ENCODE results near the gene BICRAL. TPM values are rescaled to one million over a fixed set of nuclear protein-coding genes. Genes with fewer than 3 reads are reported as not detected.

BICRAL gene
- total RNA-seq, 4 donors from 2014 or later = 14.7 to 34.8 (median 21.5) TPM

DNA sequence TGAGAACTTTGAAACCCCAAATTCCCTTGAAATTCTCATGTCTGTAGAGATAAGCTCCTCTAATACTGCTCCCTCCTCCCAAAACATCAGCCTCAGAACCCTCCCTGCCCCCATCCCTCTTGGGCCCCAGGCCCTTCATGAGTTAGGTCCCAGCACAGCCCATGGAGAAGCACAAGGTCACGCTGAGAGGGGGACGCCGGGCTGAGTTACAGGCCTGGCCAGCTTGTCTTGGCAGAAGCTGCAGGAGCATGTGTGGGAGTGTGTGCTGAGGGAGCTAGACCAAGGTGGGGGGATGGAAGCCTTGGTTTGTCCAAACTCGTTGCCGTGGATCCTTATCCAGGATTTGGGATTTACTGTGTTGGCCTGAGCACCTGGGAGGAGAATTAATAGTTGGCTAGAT lies 125.5 kb downstream of the BICRAL start:
- no peak for DNase-seq
- Histone ChIP-seq H3K36me3 (no peaks in the 10 kb centered on the region), H3K27me3 (peaks cover 12% of the 10 kb centered on the region), H3K4me1 (peaks cover 0 to 8% (median 4%) of the 10 kb centered on the region in 4 donors), H3K4me3 (no peak overlapping the region), H3K9me3 (no peaks in the 10 kb centered on the region), H3K27ac (no peak overlapping the region)
- 58 to 71% methylated on average over 4 to 5 of the region's 5 CpGs for WGBS, 2 donors (ENCODE audit: low coverage in 1 of 2)
- TF ChIP-seq, protein P1, sequence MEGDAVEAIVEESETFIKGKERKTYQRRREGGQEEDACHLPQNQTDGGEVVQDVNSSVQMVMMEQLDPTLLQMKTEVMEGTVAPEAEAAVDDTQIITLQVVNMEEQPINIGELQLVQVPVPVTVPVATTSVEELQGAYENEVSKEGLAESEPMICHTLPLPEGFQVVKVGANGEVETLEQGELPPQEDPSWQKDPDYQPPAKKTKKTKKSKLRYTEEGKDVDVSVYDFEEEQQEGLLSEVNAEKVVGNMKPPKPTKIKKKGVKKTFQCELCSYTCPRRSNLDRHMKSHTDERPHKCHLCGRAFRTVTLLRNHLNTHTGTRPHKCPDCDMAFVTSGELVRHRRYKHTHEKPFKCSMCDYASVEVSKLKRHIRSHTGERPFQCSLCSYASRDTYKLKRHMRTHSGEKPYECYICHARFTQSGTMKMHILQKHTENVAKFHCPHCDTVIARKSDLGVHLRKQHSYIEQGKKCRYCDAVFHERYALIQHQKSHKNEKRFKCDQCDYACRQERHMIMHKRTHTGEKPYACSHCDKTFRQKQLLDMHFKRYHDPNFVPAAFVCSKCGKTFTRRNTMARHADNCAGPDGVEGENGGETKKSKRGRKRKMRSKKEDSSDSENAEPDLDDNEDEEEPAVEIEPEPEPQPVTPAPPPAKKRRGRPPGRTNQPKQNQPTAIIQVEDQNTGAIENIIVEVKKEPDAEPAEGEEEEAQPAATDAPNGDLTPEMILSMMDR (IDR thresholded peaks at IDR 0.05) = no peak
- TF ChIP-seq POLR2A (IDR thresholded peaks at IDR 0.05) = no peak
- TF ChIP-seq EP300 (IDR thresholded peaks at IDR 0.05; ENCODE audit: low read depth) = no peak
- no peak for TF ChIP-seq POLR2AphosphoS5 (IDR thresholded peaks at IDR 0.05)
- in situ Hi-C loops (cut with MboI; ENCODE audit: low pct_ligation_motif_present in 1 of 4, low pct_unique_long_range_greater_than_20kb in 1 of 4, low sequenced_read_pairs in 3 of 4) = loop anchor here (5.0 to 10.0 kb wide), 2 partner anchors 235 to 237 kb away; no protein-coding TSS in a partner anchor
- intact Hi-C loops (cut with DNase I; ENCODE audit: low total_unique reads) = no loop called here

DNA sequence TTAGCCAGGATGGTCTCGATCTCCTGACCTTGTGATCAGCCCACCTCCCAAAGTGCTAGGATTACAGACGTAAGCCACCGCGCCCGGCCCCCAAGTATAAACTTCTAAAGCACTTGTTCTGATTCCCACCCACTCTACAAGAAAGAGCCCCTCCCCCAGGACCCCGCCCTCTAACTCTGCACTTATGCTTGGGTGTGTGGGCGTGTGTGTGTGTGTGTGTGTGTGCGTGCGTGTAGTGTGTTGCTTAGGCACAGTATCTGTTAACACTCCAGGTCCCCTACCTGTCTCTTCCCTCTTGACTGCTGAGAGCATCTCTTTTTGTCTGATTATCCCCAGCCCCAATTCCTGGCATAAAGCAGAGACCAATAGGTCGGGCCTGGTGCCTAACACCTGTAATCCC lies 128.0 kb downstream of the BICRAL start:
- WGBS, 2 donors (ENCODE audit: low coverage in 1 of 2) = 89 to 92% methylated on average over 5 to 10 of the region's 10 CpGs
- Histone ChIP-seq H3K27me3 (peaks cover 19% of the 10 kb centered on the region), H3K27ac (no peak overlapping the region), H3K4me3 (no peak overlapping the region), H3K36me3 (no peaks in the 10 kb centered on the region), H3K9me3 (no peaks in the 10 kb centered on the region), H3K4me1 (peaks cover 0 to 8% (median 4%) of the 10 kb centered on the region in 4 donors)
- TF ChIP-seq EP300 (IDR thresholded peaks at IDR 0.05; ENCODE audit: low read depth) (no peak), POLR2A (IDR thresholded peaks at IDR 0.05) (no peak), POLR2AphosphoS5 (IDR thresholded peaks at IDR 0.05) (no peak)
- TF ChIP-seq, protein P1 (IDR thresholded peaks at IDR 0.05) = no peak
- DNase-seq = no peak
- intact Hi-C loops (cut with DNase I; ENCODE audit: low total_unique reads) = no loop called here
- in situ Hi-C loops (cut with MboI; ENCODE audit: low pct_ligation_motif_present in 1 of 4, low pct_unique_long_range_greater_than_20kb in 1 of 4, low sequenced_read_pairs in 3 of 4) = loop anchor here (5.0 to 10.0 kb wide), 2 partner anchors 232 to 235 kb away; no protein-coding TSS in a partner anchor

DNA sequence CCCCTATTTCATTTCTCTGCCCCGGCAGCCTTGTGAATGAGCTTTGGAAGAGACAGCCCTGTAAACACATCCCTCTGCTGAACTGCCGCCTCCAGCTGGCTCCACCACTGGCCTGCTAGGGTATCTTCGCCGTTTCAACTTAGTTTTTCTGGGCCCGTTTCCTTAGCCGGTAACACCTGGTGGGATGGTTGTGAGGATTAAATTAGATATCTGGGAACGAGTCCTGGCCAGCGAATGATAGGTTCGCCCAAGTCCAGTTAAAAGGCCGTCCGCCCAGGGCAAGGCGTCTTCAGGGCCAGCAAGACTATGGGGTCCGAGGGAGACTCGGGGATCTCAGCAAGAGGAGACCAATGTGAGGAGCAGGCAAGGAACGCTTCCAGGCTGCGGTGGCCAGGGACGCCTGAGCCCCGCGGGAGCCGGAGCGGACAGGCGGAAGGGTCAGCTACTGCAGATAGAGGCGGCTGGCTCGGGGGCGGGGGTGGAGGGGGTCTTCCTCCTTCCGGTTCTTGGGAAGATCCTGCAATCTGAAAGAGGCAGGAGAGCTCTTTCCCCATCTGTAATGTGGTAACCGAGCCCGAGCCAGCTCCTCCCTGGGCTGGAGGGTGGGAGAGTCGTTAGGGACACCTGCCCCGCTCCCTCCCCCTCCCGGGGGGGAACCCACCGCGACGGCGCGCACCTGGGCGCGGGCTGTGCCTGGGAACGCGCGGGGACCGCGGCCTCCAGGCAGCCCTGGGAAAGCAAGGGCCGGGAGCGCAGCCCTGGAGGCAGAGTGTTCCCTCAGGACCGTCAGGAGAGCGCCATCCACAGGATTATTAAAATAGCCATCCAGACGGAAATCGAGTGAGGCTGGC lies 129.5 kb downstream of the BICRAL start:
- intact Hi-C loops (cut with DNase I; ENCODE audit: low total_unique reads) = no loop called here
- Histone ChIP-seq H3K27me3 (peaks cover 19% of the 10 kb centered on the region), H3K4me3 (peak overlapping the region in 2 of 4 donors; percentile 14 to 39), H3K4me1 (peaks cover 0 to 8% (median 4%) of the 10 kb centered on the region in 4 donors), H3K36me3 (no peaks in the 10 kb centered on the region), H3K27ac (no peak overlapping the region), H3K9me3 (no peaks in the 10 kb centered on the region)
- no peak for DNase-seq
- 29% methylated on average over 44 of the region's 49 CpGs; no CpG with 5 or more reads in 1 of the 2 donors for WGBS, 2 donors (ENCODE audit: low coverage in 1 of 2)
- in situ Hi-C loops (cut with MboI; ENCODE audit: low pct_ligation_motif_present in 1 of 4, low pct_unique_long_range_greater_than_20kb in 1 of 4, low sequenced_read_pairs in 3 of 4) = no loop called here
- no peak for TF ChIP-seq POLR2A (IDR thresholded peaks at IDR 0.05)

DNA sequence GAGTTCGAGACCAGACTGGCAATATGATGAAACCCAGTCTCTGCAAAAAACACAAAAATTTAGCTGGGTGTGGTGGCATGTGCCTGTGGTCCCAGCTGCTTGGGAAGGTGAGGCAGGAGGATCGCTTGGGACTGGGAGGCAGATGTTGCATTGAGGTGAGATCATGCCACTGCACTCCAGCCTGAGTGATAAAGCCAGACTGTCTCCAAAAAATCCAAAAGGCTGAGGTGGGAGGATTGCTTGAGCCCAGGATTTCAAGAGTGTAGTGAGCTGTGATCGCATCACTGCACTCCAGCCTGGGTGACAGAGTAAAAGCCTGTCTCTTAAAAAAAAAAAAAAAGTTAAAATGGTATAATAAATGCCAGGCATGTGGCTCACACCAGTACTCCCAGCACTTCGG lies 132.7 kb downstream of the BICRAL start:
- Histone ChIP-seq H3K9me3 (no peaks in the 10 kb centered on the region), H3K4me1 (peaks cover 0 to 8% (median 4%) of the 10 kb centered on the region in 4 donors), H3K4me3 (no peak overlapping the region), H3K27ac (no peak overlapping the region), H3K36me3 (no peaks in the 10 kb centered on the region), H3K27me3 (peaks cover 19% of the 10 kb centered on the region)
- 67 to 70% methylated on average over 1 to 4 of the region's 4 CpGs for WGBS, 2 donors (ENCODE audit: low coverage in 1 of 2)
- in situ Hi-C loops (cut with MboI; ENCODE audit: low pct_ligation_motif_present in 1 of 4, low pct_unique_long_range_greater_than_20kb in 1 of 4, low sequenced_read_pairs in 3 of 4) = no loop called here
- TF ChIP-seq POLR2A (IDR thresholded peaks at IDR 0.05) (no peak), POLR2AphosphoS5 (IDR thresholded peaks at IDR 0.05) (no peak), EP300 (IDR thresholded peaks at IDR 0.05; ENCODE audit: low read depth) (no peak)
- TF ChIP-seq, protein P1 (IDR thresholded peaks at IDR 0.05) = no peak
- no peak for DNase-seq
- intact Hi-C loops (cut with DNase I; ENCODE audit: low total_unique reads) = no loop called here
